Upper lobe of left lung (tissue), 6 donors: ENCODE measurements around the gene TFEB. TPM values are rescaled to one million over a fixed set of nuclear protein-coding genes. Genes with fewer than 3 reads are reported as not detected.

Experiments used
- ATAC-seq, 2 donors: fragments of 200-7000 bp; cut with Tn5 transposase; one replicate each; pipeline ENCODE4 v1.9.1; 2022; ENCODE audit warnings: mild to moderate bottlenecking in 2 of 2, moderate library complexity in 2 of 2; ENCODE audit not compliant: low FRiP score in 2 of 2
- DNase-seq, 2 donors: peaks; one replicate each; pipeline ENCODE4 v3.0.0-alpha.2; 2019 to 2020
- H3K27ac ChIP-seq, 4 donors: fragments of 200-600 bp; sonication (generic); one replicate each; pipeline ENCODE4 v1.5.1; 2016 to 2019
- H3K27me3 ChIP-seq, 4 donors: fragments of 200-600 bp; sonication (generic); one replicate each; pipeline ENCODE4 v1.5.1; 2017 to 2019
- H3K36me3 ChIP-seq, 4 donors: fragments of 200-600 bp; sonication (generic); one replicate each; pipeline ENCODE4 v1.5.1; 2016 to 2019
- H3K4me1 ChIP-seq, 4 donors: fragments of 200-600 bp; sonication (generic); one replicate each; pipeline ENCODE4 v1.5.1; 2018 to 2019
- H3K4me3 ChIP-seq, 4 donors: fragments of 200-600 bp; sonication (generic); one replicate each; pipeline ENCODE4 v1.5.1; 2017 to 2019; ENCODE audit warnings: mild to moderate bottlenecking in 2 of 4, moderate library complexity in 1 of 4
- H3K9me3 ChIP-seq, 4 donors: fragments of 200-600 bp; sonication (generic); one replicate each; pipeline ENCODE4 v1.5.1; 2018 to 2019
- CTCF ChIP-seq, 6 experiments: fragments of 450-650 bp in 4 of 6; fragments of 200-600 bp in 2 of 6; sonication (generic) in 2 of 6; IDR thresholded peaks; one replicate each; pipeline ENCODE4 v1.5.1; 2016 to 2019; ENCODE audit warnings: antibody characterized with exemption in 6 of 6
- EP300 ChIP-seq, 4 donors: sonication (generic); formaldehyde crosslinking; IDR thresholded peaks; one replicate each; pipeline ENCODE4 v1.5.1; 2017; ENCODE audit warnings: antibody characterized with exemption in 4 of 4, control low read depth in 2 of 4
- POLR2A ChIP-seq, 4 donors: fragments of 450-650 bp; IDR thresholded peaks; one replicate each; pipeline ENCODE4 v1.5.1; 2016 to 2017; ENCODE audit warnings: antibody characterized with exemption in 4 of 4, mild to moderate bottlenecking in 2 of 4
- POLR2AphosphoS5 ChIP-seq, 2 donors: sonication (generic); formaldehyde crosslinking; IDR thresholded peaks; one replicate each; pipeline ENCODE4 v1.5.1; 2017; ENCODE audit warnings: antibody characterized with exemption in 2 of 2
- WGBS, 2 donors: methylation state at CpG; one replicate each; pipeline ENCODE4 v1.1.5; 2017 to 2018; 5-methylcytosine and 5-hydroxymethylcytosine counted together
- total RNA-seq, 6 donors: library from RNA; depleted of rRNA in 4 of 6; stranded (reverse); fragments of >200 nt in 4 of 6; gene quantifications; one replicate each; pipeline versions ENCODE4 v1.1.0 to v1.2.1, GENCODE V29; 2016 to 2021
- donor health status: DM: no; HTN: no; CAD: no; lungs with moderate emphysema.
- donor health status: DM: no; HTN: yes; CAD: no; lungs with severe emphysema.

The TFEB gene
- total RNA-seq, 6 donors from 2014 or later: 20.2 to 46.0 (median 27.3) TPM

- Histone ChIP-seq H3K4me3 (peak overlapping the region in 2 of 4 donors; percentile 44 to 61), H3K9me3 (no peaks in the 10 kb centered on the region), H3K27ac (peak overlapping the region in 2 of 4 donors; percentile 79 to 80), H3K36me3 (no peaks in the 10 kb centered on the region), H3K27me3 (peaks cover 0 to 23% (median 14%) of the 10 kb centered on the region in 4 donors), H3K4me1 (peaks cover 30 to 40% (median 35%) of the 10 kb centered on the region in 4 donors)
- 79 to 87% methylated on average over 6 to 8 of the region's 8 CpGs for WGBS, 2 donors
- DNase-seq (no peak), ATAC-seq (no peak)
- no peak for TF ChIP-seq POLR2A (IDR thresholded peaks at IDR 0.05)
- TF ChIP-seq CTCF (IDR thresholded peaks at IDR 0.05): no peak
- no peak for TF ChIP-seq POLR2AphosphoS5 (IDR thresholded peaks at IDR 0.05)
- no peak for TF ChIP-seq EP300 (IDR thresholded peaks at IDR 0.05)
Observed at GRCh38 chr6:41639809-41640371, 95.5 kb downstream of the TFEB start.

GRCh38 chr6:41638935-41639808, 96.2 kb downstream of the TFEB start:
- peaks cover 0 to 23% (median 14%) of the 10 kb centered on the region in 4 donors for H3K27me3 ChIP-seq
- ATAC-seq (peak in 1 of 2 donors; percentile 36), DNase-seq (peak in 1 of 2 donors; percentile 83)
- H3K4me1 ChIP-seq: peaks cover 30 to 44% (median 37%) of the 10 kb centered on the region in 4 donors
- H3K27ac ChIP-seq: peak overlapping the region; percentile 60 to 80 (median 72)
- H3K36me3 ChIP-seq: no peaks in the 10 kb centered on the region
- peak overlapping the region in 3 of 4 donors; percentile 38 to 61 (median 44) for H3K4me3 ChIP-seq
- 21 to 31% methylated on average over 26 to 40 of the region's 40 CpGs for WGBS, 2 donors
- H3K9me3 ChIP-seq: no peaks in the 10 kb centered on the region
- TF ChIP-seq POLR2A (IDR thresholded peaks at IDR 0.05) (no peak), EP300 (IDR thresholded peaks at IDR 0.05) (no peak), CTCF (IDR thresholded peaks at IDR 0.05) (no peak), POLR2AphosphoS5 (IDR thresholded peaks at IDR 0.05) (no peak)

- Histone ChIP-seq H3K27ac (peak within 1 kb of the TSS; percentile 60 to 80 (median 72)), H3K4me1 (peaks cover 30 to 44% (median 36%) of the 10 kb centered on the region in 4 donors), H3K27me3 (peaks cover 0 to 23% (median 14%) of the 10 kb centered on the region in 4 donors), H3K4me3 (peak within 1 kb of the TSS; percentile 38 to 61 (median 43)), H3K9me3 (no peaks in the 10 kb centered on the region), H3K36me3 (no peaks in the 10 kb centered on the region)
- TF ChIP-seq POLR2A (IDR thresholded peaks at IDR 0.05) (no peak), POLR2AphosphoS5 (IDR thresholded peaks at IDR 0.05) (no peak), CTCF (IDR thresholded peaks at IDR 0.05) (no peak), EP300 (IDR thresholded peaks at IDR 0.05) (no peak)
- WGBS, 2 donors: 2% methylated on average over 29 to 59 of the region's 86 CpGs
- peak in 1 of 2 donors; percentile 43 for ATAC-seq
- peak in 1 of 2 donors; percentile 86 for DNase-seq
Observed at GRCh38 chr6:41638002-41638934, 97.1 kb downstream of the TFEB start, which contains the start of gene MDFI. MDFI (plus strand) TSS chr6:41638468; CDS start chr6:41638750, 282 bp downstream.

- H3K4me1 ChIP-seq: peaks cover 22 to 35% (median 33%) of the 10 kb centered on the region in 4 donors
- H3K27ac ChIP-seq: peak overlapping the region; percentile 60 to 80 (median 72)
- no peaks in the 10 kb centered on the region for H3K36me3 ChIP-seq
- DNase-seq (peak in 1 of 2 donors; percentile 81), ATAC-seq (no peak)
- peaks cover 0 to 23% (median 14%) of the 10 kb centered on the region in 4 donors for H3K27me3 ChIP-seq
- no peaks in the 10 kb centered on the region for H3K9me3 ChIP-seq
- peak overlapping the region; percentile 8 to 61 (median 41) for H3K4me3 ChIP-seq
- WGBS, 2 donors: 14 to 16% methylated on average over 14 to 39 of the region's 54 CpGs
- TF ChIP-seq POLR2A (IDR thresholded peaks at IDR 0.05): no peak
- no peak for TF ChIP-seq CTCF (IDR thresholded peaks at IDR 0.05)
- TF ChIP-seq POLR2AphosphoS5 (IDR thresholded peaks at IDR 0.05): no peak
- no peak for TF ChIP-seq EP300 (IDR thresholded peaks at IDR 0.05)
Observed at GRCh38 chr6:41637194-41638001, 98.0 kb downstream of the TFEB start.
